GM18517 (cell line): ENCODE measurements around the gene CD180.

Experiments used
- ATAC-seq: cut with Tn5 transposase; IDR thresholded peaks from one replicate; pipeline ENCODE4 v1.9.1; 2021; ENCODE audit warnings: mild to moderate bottlenecking, moderate library complexity; ENCODE audit not compliant: unreplicated experiment

Gene CD180

GRCh38 chr5:67196537-67197059 is at the start of gene CD180:
Gene CD180, minus strand, starts transcription at chr5:67196799. Its CDS starts 158 bp downstream, at chr5:67196641.
- ATAC-seq: peak; percentile 30

GRCh38 chr5:67246108-67246507 is 49.5 kb upstream of the CD180 start:
- peak; percentile 53 for ATAC-seq

GRCh38 chr5:67245259-67245846 is 48.8 kb upstream of the CD180 start:
- no peak for ATAC-seq

GRCh38 chr5:67244345-67244793 is 47.8 kb upstream of the CD180 start:
- ATAC-seq: no peak

- ATAC-seq: no peak
Measured at GRCh38 chr5:67243944-67244343, 47.3 kb upstream of the CD180 start.

DNA sequence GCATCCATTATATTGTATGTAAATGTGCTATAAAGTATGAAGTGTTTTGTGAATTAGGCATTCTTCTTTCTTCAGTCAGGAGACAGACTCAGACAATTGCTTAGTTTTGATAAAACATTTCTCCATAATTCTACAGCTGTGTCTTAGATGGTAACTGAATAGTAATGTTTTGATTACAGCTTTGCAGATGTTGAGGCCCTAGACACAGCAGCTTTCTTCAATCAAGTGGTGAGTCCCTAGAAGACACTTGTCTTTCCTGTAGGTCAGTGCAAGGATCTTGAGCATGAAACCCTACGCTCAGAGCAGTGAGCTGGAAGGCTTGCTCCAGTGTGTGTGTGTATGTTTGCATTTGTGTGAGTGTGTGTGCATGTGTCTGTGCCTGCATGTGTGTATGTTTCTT is 46.8 kb upstream of the CD180 start:
- no peak for ATAC-seq

DNA sequence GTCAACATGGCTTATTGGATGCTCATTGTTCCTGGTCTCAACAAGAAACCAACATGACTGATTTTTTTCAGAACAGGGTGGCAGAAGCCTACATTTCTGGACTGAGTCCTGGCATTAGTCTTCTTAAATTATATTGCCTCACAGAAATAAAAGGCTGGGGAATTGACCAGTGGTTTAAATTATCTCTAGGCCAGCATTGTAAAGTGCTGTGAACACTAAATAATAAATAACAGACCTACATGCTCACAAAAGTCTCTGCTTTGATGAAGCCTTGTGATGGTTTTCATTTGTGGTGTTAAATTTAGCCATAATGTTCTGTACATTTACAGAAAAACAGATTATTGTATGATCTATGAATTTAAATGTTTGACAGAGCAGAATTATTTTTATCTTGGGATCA is 44.7 kb upstream of the CD180 start:
- no peak for ATAC-seq

- no peak for ATAC-seq
Measured at GRCh38 chr5:67240846-67241245, 44.2 kb upstream of the CD180 start.

GRCh38 chr5:67240065-67240464 is 43.5 kb upstream of the CD180 start:
- ATAC-seq: no peak

- no peak for ATAC-seq
Measured at GRCh38 chr5:67238191-67238590, 41.6 kb upstream of the CD180 start.

- no peak for ATAC-seq
Measured at GRCh38 chr5:67235399-67236110, 39.0 kb upstream of the CD180 start.

DNA sequence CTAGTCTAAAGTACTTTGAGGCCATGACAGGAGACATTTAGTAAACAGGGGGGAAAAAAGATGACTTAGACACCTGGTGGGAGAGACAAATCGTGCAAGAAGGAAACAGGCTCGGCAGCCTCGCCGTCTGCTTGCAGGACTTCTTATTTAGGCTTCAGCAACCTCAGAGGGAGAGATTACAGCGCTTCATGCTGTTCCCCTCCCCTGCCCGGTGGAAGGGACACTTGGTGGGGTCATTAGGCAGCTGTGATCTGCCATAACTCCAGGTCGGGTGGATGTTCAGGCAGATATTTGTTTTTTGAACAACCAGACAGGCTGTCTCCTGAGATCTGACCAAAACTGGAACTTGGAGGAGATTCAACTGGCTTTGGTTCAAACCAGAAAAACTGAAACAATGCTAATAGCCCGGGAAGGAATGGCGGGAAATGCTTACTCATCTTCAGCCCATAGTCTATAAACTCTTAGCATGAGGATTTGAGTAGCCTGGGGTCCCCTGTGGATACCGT is 38.1 kb upstream of the CD180 start:
- ATAC-seq: no peak

DNA sequence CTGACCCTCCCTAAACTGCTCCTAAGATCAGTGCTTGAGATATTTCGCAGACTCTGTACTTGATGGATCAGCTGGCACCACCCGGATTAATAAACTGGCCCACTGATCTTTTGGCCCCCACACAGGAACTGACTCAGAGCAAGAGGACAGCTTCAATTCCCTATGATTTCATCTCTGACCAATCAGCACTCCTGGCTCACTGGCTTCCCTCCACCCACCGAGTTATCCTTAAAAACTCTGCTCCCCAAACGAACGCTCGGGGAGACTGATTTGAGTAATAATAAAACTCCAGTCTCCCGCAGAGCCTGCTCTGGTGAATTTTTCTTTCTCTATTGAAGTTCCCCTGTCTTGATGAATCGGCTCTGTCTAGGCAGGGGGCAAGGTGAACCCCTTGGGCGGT is 36.5 kb upstream of the CD180 start:
- ATAC-seq: no peak

- ATAC-seq: no peak
Measured at GRCh38 chr5:67223211-67223610, 26.6 kb upstream of the CD180 start.

DNA sequence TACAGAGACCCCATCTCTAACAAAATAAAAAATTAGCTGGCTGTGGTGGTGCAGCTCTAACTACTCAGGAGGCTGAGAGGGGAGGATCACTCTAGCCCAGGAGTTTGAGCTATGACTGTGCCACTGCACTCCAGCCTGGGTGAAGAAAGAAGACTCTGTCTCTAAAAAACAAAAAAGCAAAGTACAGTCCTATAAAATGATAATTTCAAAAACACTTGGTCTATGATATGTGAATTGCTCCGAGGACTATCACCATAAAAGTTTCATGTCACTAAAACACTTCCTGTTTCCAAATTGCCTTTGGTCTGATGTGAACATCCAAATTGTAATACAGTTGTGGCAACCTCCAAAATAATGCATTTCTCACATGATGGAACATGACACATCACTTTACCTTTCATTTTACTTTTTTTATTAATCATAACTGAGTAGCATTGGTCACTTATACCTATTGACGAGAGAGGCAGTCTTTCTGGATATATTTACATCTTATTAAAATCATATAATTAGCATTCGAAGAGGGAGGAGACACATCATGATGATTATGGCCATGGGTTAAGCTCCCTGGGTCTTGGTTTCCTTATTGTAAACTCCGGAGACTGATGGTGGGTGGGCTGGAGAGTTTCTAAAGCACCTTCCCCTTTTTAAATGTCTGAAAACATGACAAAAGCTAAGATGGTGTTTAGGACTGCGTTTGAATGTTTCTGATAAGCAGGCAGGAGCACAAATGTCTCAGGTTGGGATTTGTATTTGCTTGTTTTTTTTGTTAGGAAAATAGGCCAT is 25.8 kb upstream of the CD180 start:
- peak; percentile 34 for ATAC-seq

DNA sequence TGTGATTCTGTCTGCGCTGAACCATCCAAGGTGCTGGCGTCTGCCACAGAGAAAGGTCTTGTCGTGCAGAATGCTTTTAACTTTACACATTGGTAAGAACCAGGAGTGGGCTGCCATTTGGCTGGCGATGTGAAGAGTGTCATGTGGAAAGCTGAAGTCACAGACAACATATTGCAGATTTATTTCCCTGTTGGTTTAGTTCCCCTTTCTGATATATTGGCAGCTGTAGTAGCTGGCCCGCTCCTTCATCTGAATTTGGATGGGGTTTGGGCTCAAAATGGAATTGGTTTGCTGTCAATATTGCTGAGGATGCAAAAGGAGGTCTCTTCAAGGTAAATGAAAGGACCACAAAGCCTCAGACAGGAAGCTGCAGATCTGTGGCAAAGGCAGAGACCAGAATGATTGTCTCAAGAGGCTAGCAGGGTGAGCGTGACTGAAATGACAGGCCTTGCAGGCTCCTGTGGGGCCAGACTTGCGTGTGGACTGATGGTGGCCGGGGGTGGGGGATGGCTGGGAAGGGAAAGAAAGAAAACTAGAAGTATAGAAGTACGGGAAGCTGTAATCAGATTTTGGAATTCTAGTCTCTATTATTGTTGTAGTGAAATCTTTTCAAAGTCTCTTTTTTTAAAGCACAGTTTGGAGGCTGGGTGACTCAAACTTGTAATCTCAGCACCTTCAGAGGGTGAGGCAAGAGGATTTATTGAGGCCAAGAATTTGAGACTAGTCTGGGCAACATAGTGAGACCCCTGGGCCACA is 25.1 kb upstream of the CD180 start:
- peak; percentile 84 for ATAC-seq

GRCh38 chr5:67216564-67216963 is 20.0 kb upstream of the CD180 start:
- no peak for ATAC-seq

- ATAC-seq: peak; percentile 99
Measured at GRCh38 chr5:67215519-67216471, 19.2 kb upstream of the CD180 start.

DNA sequence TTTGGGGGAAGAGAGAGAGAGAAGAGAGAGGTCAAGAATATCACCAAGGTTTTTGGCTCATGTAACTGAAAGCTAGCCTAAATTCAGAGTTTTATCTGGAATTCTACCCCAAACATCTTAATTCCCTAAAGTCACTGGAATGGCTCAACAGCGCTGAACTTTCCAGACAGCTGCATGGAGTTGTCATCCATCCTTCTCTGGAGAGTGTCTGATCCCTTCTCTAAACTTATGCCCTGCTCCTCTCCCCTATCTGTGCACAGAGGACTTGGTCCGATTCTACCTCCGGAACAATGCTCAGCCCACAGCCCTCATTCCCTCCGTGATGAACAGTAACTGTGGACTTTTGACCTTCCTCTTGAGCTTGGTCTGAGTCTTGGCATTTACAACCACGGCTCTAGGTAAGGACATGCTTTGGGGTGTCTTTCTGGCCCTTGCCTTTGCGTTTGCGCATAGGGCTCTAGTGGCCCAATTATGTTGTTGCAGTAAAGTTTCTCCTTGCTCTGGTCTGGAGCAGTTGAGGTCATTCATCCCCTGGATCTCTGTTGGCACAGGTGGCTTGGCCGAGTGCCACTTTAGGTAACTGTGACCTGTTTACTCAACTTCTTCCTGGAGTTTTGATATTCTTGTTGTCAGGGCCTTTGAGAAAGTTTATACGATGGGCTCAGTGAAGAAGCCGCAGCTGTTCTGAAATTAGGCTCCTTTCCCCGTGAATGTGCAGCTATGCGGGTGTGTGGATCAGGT is 18.3 kb upstream of the CD180 start:
- ATAC-seq: no peak
